Caco-2 (cell line): ENCODE results near the gene MAML2. TPM values are rescaled to one million over a fixed set of nuclear protein-coding genes. Genes with fewer than 3 reads are reported as not detected.
A peak's percentile ranks its signal among the peaks of the same experiment; 100 is the strongest.

Experiments used
- BruUV-seq: library from RNA; stranded (reverse); fragments of 400-500 nt; replicated peaks from 2 replicates; lab custom pipeline; 2021; lab: Mats Ljungman, UMichigan
- CTCF ChIA-PET: fragments of 300-600 bp; sonication (Branson Sonifier 250); formaldehyde crosslinking; loops from one replicate; lab custom pipeline; 2022; ENCODE audit warnings: antibody characterized with exemption; lab: Charles Lee
- POLR2A ChIA-PET: fragments of 300-600 bp; sonication (Branson Sonifier 250); formaldehyde crosslinking; loops from one replicate; lab custom pipeline; 2022; ENCODE audit warnings: antibody characterized with exemption; lab: Charles Lee
- DNase-seq, 2 experiments: peaks; one replicate each; pipeline versions ENCODE4 v3.0.0 to v3.0.0-alpha.2; 2020 to 2022
- H3K27me3 ChIP-seq: replicated peaks from 2 replicates; pipeline ENCODE4 v1.6.0; 2011; ENCODE audit warnings: low read length; ENCODE audit not compliant: control insufficient read depth, insufficient read depth
- H3K36me3 ChIP-seq: 2 replicates; pipeline ENCODE4 v1.5.1; 2011; ENCODE audit warnings: low read length; ENCODE audit not compliant: control insufficient read depth, insufficient read depth
- H3K4me1 ChIP-seq: fragments of 250-450 bp; sonication (Bioruptor Pico); 2 replicates; pipeline ENCODE4 v1.5.1; 2020; ENCODE audit warnings: mild to moderate bottlenecking
- H3K4me3 ChIP-seq: 2 replicates; pipeline ENCODE4 v1.5.1; 2011; ENCODE audit warnings: low read depth, mild to moderate bottlenecking, control low read depth, low read length
- H3K9me3 ChIP-seq: fragments of 250-450 bp; sonication (Bioruptor Pico); 2 replicates; pipeline ENCODE4 v1.5.1; 2020; ENCODE audit warnings: mild to moderate bottlenecking, moderate library complexity
- H3K27ac Mint-ChIP-seq: one replicate; pipeline ENCODE4 v1.8.0; 2022; ENCODE audit warnings: mixed read lengths; ENCODE audit not compliant: unreplicated experiment
- H3K27me3 Mint-ChIP-seq: one replicate; pipeline ENCODE4 v1.8.0; 2022; ENCODE audit warnings: mixed read lengths; ENCODE audit not compliant: insufficient read depth, unreplicated experiment
- H3K36me3 Mint-ChIP-seq: one replicate; pipeline ENCODE4 v1.8.0; 2022; ENCODE audit warnings: mild to moderate bottlenecking, mixed read lengths; ENCODE audit not compliant: insufficient read depth, unreplicated experiment
- H3K4me1 Mint-ChIP-seq: one replicate; pipeline ENCODE4 v1.8.0; 2022; ENCODE audit warnings: low read depth, mixed read lengths; ENCODE audit not compliant: unreplicated experiment
- H3K4me3 Mint-ChIP-seq: one replicate; pipeline ENCODE4 v1.8.0; 2022; ENCODE audit warnings: mild to moderate bottlenecking, moderate library complexity, mixed read lengths; ENCODE audit not compliant: unreplicated experiment
- H3K9me3 Mint-ChIP-seq: one replicate; pipeline ENCODE4 v1.8.0; 2022; ENCODE audit warnings: mixed read lengths; ENCODE audit not compliant: unreplicated experiment
- intact Hi-C: fragments of 100-400 bp; cut with micrococcal nuclease; formaldehyde crosslinking; loops from one replicate; pipeline ENCODE4 v1.10.0; 2022; ENCODE audit not compliant: unreplicated experiment
- total RNA-seq: library from RNA; stranded (reverse); gene quantifications from 2 replicates; pipeline ENCODE4 v1.2.3, GENCODE V29; 2022
- TF ChIP-seq, protein P1 (sequence below), 2 experiments: fragments of 200-600 bp in 1 of 2; IDR thresholded peaks; 1 replicate in 1 of 2; 2 replicates in 1 of 2; pipeline versions ENCODE4 v1.5.1 to v1.8.0; 2011 to 2022; ENCODE audit warnings: antibody characterized with exemption in 1 of 2, control low read depth in 1 of 2, inconsistent platforms in 1 of 2, low read depth in 1 of 2, low read length in 1 of 2, mild to moderate bottlenecking in 1 of 2, moderate library complexity in 1 of 2; ENCODE audit not compliant: insufficient read depth in 1 of 2, severe bottlenecking in 1 of 2, unreplicated experiment in 1 of 2

Gene MAML2
- total RNA-seq, 1 experiment from 2014 or later = 11.5 TPM

DNA sequence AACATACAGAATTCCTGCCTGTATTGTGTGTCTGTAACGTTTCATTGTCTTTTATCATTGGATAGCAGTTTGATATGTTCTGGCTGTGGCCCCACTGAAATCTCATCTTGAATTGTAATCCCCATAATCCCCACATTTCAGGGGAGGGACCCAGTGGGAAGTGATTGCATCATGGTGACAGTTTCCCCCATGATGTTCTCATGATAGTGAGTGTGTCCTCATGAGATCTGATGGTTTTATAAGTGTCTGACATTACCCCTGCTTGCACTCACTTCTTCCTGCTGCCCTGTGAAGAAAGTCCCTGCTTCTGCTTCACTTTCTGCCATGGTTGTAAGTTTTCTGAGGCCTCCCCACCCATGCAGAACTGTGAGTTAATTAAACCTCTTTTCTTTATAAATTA, 399.4 kb downstream of the MAML2 start:
- intact Hi-C loops = no loop called here
- peaks cover 42% of the 10 kb centered on the region for H3K9me3 ChIP-seq
- no peaks in the 10 kb centered on the region for H3K27me3 ChIP-seq
- POLR2A ChIA-PET = no interaction called here
- Mint-ChIP-seq H3K9me3 (peaks cover 57% of the 10 kb centered on the region), H3K4me1 (no peaks in the 10 kb centered on the region), H3K27me3 (no peaks in the 10 kb centered on the region), H3K27ac (no peak overlapping the region), H3K4me3 (no peak overlapping the region), H3K36me3 (no peaks in the 10 kb centered on the region)
- no peak overlapping the region for H3K4me3 ChIP-seq
- no peak for DNase-seq
- BruUV-seq = no TSS peak
- no peaks in the 10 kb centered on the region for H3K36me3 ChIP-seq
- TF ChIP-seq, protein P1, sequence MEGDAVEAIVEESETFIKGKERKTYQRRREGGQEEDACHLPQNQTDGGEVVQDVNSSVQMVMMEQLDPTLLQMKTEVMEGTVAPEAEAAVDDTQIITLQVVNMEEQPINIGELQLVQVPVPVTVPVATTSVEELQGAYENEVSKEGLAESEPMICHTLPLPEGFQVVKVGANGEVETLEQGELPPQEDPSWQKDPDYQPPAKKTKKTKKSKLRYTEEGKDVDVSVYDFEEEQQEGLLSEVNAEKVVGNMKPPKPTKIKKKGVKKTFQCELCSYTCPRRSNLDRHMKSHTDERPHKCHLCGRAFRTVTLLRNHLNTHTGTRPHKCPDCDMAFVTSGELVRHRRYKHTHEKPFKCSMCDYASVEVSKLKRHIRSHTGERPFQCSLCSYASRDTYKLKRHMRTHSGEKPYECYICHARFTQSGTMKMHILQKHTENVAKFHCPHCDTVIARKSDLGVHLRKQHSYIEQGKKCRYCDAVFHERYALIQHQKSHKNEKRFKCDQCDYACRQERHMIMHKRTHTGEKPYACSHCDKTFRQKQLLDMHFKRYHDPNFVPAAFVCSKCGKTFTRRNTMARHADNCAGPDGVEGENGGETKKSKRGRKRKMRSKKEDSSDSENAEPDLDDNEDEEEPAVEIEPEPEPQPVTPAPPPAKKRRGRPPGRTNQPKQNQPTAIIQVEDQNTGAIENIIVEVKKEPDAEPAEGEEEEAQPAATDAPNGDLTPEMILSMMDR (IDR thresholded peaks at IDR 0.05; ENCODE audit: insufficient read depth in 1 of 2, low read depth in 1 of 2, low read length in 1 of 2, severe bottlenecking in 1 of 2, unreplicated experiment in 1 of 2) = no peak
- no peaks in the 10 kb centered on the region for H3K4me1 ChIP-seq
- CTCF ChIA-PET = no interaction called here

DNA sequence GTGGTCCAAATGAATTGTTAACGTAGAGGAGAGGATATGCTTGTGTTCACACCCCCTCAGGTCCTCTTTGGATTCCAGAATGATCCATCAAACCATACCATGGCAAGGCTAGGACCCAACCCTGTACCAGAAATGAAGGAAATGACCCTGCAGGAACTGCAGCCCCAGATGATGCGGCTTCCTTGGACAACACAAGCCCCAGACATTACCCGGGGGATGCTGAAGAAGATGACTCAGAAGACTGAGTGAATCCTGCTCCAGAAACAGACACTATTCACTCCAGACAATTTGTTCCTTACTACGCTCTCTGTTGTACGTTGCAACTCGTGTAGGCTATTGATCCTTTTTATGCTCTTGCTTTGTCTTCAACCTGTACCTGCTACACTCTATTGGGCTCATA, 403.9 kb downstream of the MAML2 start:
- CTCF ChIA-PET = no interaction called here
- no TSS peak for BruUV-seq
- DNase-seq = no peak
- intact Hi-C loops = no loop called here
- H3K27ac Mint-ChIP-seq = no peak overlapping the region
- H3K4me1 Mint-ChIP-seq = peaks cover 13% of the 10 kb centered on the region
- Histone ChIP-seq H3K27me3 (no peaks in the 10 kb centered on the region), H3K4me1 (peaks cover 6% of the 10 kb centered on the region; the same call in 1 of the 2 replicates), H3K36me3 (no peaks in the 10 kb centered on the region), H3K4me3 (no peak overlapping the region), H3K9me3 (peaks cover 27% of the 10 kb centered on the region)
- peaks cover 44% of the 10 kb centered on the region for H3K9me3 Mint-ChIP-seq
- H3K4me3 Mint-ChIP-seq = no peak overlapping the region
- H3K27me3 Mint-ChIP-seq = no peaks in the 10 kb centered on the region
- POLR2A ChIA-PET = no interaction called here
- H3K36me3 Mint-ChIP-seq = no peaks in the 10 kb centered on the region
- TF ChIP-seq, protein P1 (IDR thresholded peaks at IDR 0.05; ENCODE audit: insufficient read depth in 1 of 2, low read depth in 1 of 2, low read length in 1 of 2, severe bottlenecking in 1 of 2, unreplicated experiment in 1 of 2) = no peak

DNA sequence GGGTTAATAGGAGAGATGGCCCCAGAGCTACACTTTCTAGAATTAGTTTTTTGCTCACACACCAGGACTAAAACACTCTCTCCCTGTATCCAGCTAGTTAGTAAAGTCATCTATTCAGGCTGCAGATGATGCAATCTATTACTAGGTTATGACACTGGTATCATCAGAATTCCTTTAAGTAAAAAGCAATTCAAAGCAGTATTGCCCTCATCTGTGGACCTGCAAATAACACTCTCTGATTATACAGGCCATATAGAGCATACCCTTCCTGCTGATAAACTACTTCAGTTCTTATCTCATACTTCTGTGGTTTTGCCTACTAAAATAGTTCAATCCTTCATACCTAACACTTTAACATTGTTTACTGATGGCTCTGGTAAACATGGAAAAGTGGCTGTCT, 405.6 kb downstream of the MAML2 start:
- ChIA-PET POLR2A (no interaction called here), CTCF (no interaction called here)
- Mint-ChIP-seq H3K27me3 (no peaks in the 10 kb centered on the region), H3K4me1 (peaks cover 25% of the 10 kb centered on the region), H3K27ac (peak overlapping the region; percentile 53), H3K9me3 (peaks cover 50% of the 10 kb centered on the region), H3K36me3 (no peaks in the 10 kb centered on the region), H3K4me3 (no peak overlapping the region)
- Histone ChIP-seq H3K27me3 (no peaks in the 10 kb centered on the region), H3K4me3 (no peak overlapping the region), H3K36me3 (no peaks in the 10 kb centered on the region), H3K4me1 (peaks cover 11% of the 10 kb centered on the region; the same call in 1 of the 2 replicates), H3K9me3 (peaks cover 30% of the 10 kb centered on the region)
- intact Hi-C loops = no loop called here
- peak in 1 of 2 experiments; percentile 21 for DNase-seq
- TF ChIP-seq, protein P1 (IDR thresholded peaks at IDR 0.05; ENCODE audit: insufficient read depth in 1 of 2, low read depth in 1 of 2, low read length in 1 of 2, severe bottlenecking in 1 of 2, unreplicated experiment in 1 of 2) = no peak
- BruUV-seq = no TSS peak
